SW 1271 (cell line): ENCODE data around the gene NTMT2.
"Not testable (repeated sequence)": the region's sequence is repeated elsewhere in the genome, so short reads cannot be mapped to it uniquely, and the experiment has no call there.

Experiments used
- DNase-seq, 2 experiments: peaks; one replicate each; lab custom pipeline; 2025; lab: John Stamatoyannopoulos, UW

Gene NTMT2

GRCh38 chr1:170145770-170146676 lies at the start of gene NTMT2:
TSS of gene NTMT2 (plus strand) at chr1:170145959. CDS start at chr1:170146108, 149 bp downstream.
- no peak for DNase-seq

GRCh38 chr1:170095976-170096748 lies 49.6 kb upstream of the NTMT2 start:
- DNase-seq = no peak

- no peak for DNase-seq
Observed at GRCh38 chr1:170096806-170097340, 48.9 kb upstream of the NTMT2 start.

GRCh38 chr1:170097449-170097948 lies 48.3 kb upstream of the NTMT2 start:
- no peak for DNase-seq

- DNase-seq = not testable (repeated sequence)
Observed at GRCh38 chr1:170113140-170113539, 32.6 kb upstream of the NTMT2 start.

- DNase-seq = no peak
Observed at GRCh38 chr1:170114906-170115305, 30.9 kb upstream of the NTMT2 start.

- no peak for DNase-seq
Observed at GRCh38 chr1:170122366-170122765, 23.4 kb upstream of the NTMT2 start.

GRCh38 chr1:170125269-170125668 lies 20.5 kb upstream of the NTMT2 start:
- DNase-seq = no peak

- DNase-seq = no peak
Observed at GRCh38 chr1:170126696-170127095, 19.1 kb upstream of the NTMT2 start.

- no peak for DNase-seq
Observed at GRCh38 chr1:170131450-170131849, 14.3 kb upstream of the NTMT2 start.

GRCh38 chr1:170131984-170132383 lies 13.8 kb upstream of the NTMT2 start:
- DNase-seq = no peak

GRCh38 chr1:170133766-170134495 lies 11.8 kb upstream of the NTMT2 start:
- DNase-seq = no peak

- DNase-seq = no peak
Observed at GRCh38 chr1:170134521-170134920, 11.2 kb upstream of the NTMT2 start.

GRCh38 chr1:170140371-170140770 lies 5.4 kb upstream of the NTMT2 start:
- no peak for DNase-seq

GRCh38 chr1:170145061-170145460 lies 698 bp upstream of the NTMT2 start:
- DNase-seq = no peak

GRCh38 chr1:170146720-170147263 lies 1.0 kb downstream of the NTMT2 start:
- no peak for DNase-seq

GRCh38 chr1:170149241-170149640 lies 3.5 kb downstream of the NTMT2 start:
- DNase-seq = no peak

GRCh38 chr1:170150016-170150415 lies 4.3 kb downstream of the NTMT2 start:
- no peak for DNase-seq

GRCh38 chr1:170150921-170151320 lies 5.2 kb downstream of the NTMT2 start:
- no peak for DNase-seq

- no peak for DNase-seq
Observed at GRCh38 chr1:170153417-170153816, 7.7 kb downstream of the NTMT2 start.

GRCh38 chr1:170155055-170155454 lies 9.3 kb downstream of the NTMT2 start:
- DNase-seq = no peak

GRCh38 chr1:170156594-170156993 lies 10.8 kb downstream of the NTMT2 start:
- no peak for DNase-seq
